HPDE6-E6E7 (cell line): ENCODE results near the gene COQ3.

Source experiments
- DNase-seq: peaks from one replicate; pipeline ENCODE4 v3.0.0; 2011; ENCODE audit warnings: missing footprints; ENCODE audit errors: extremely low spot score

The COQ3 gene

DNA sequence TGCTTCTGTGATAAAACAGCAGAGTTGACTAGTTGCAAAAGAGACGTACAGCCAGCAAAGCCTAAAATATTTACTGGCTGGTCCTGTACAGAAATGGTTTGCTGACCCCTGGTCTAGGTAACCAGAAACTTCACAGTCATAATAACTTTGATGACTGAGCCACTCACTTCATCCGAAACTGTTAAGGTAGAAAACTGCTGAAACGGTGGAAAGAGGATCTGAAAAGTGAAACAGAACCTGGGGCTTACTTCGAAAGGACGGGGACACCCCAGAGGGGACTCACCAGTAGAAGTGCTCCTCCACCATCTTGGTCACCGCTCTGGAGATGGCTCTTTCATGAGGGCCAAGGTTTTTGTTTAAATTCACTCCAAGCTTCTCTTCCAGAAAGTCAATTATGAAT lies 60.9 kb downstream of the COQ3 start:
- no peak for DNase-seq

DNA sequence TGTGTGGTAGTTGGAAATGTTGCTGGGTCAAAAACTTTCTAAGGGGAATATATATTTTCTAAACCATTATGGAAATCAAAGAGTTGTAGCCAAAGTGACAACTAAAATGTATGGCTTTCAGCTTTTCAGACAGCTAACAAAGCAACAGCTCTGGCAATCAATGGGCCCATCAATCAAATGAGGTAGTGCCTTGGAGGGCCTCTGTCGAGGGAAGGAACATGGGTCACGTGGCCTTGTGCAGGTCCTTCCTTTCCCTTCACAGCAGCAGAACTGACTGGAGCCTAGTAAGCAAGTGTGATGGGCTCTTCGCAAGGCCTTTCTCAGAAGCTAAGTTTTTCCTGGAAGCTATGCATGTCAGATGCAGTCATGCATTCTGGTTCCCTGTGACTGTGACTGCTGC lies 62.5 kb downstream of the COQ3 start:
- DNase-seq, result no peak

DNA sequence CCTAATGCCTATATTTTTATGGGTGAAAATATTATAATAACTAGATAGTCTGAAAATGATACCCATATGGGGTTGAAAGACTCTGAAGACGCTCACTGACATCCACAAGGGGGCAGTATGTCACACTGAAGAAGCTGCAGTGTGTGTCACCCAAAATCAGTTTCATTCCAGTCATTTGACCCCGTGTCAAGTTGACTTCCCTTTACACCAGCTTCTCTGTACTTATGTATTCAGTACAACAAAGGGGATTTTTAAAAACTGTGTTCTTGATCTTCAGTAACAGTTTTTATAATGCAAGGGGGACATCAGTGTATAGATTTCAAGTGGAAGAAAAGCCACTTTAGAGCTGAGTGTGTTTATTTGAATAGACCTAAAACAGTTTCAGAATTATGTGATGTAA lies 63.8 kb downstream of the COQ3 start:
- DNase-seq, result peak; percentile 63

DNA sequence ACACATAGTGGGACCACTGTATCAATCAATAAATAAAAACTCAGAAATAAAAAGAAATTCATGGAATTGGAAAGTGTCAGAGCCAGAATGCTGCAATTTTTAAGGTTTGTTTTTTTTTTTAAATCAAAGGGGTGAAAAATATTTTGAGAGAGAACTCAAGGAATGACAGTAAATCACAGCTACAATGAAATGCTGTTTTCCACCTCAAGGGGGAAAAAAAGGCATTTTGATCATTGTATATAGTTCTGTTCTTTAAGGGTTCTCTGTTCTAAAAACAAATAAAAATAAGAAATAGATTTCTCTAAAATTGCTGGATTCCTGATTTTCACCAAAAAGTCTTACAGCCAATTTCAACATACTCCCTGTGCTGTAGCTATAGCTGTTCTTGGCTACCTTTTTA lies 69.0 kb downstream of the COQ3 start:
- no peak for DNase-seq
